ENCODE results near the gene TMEM59L.

- TF ChIP-seq, protein P1, sequence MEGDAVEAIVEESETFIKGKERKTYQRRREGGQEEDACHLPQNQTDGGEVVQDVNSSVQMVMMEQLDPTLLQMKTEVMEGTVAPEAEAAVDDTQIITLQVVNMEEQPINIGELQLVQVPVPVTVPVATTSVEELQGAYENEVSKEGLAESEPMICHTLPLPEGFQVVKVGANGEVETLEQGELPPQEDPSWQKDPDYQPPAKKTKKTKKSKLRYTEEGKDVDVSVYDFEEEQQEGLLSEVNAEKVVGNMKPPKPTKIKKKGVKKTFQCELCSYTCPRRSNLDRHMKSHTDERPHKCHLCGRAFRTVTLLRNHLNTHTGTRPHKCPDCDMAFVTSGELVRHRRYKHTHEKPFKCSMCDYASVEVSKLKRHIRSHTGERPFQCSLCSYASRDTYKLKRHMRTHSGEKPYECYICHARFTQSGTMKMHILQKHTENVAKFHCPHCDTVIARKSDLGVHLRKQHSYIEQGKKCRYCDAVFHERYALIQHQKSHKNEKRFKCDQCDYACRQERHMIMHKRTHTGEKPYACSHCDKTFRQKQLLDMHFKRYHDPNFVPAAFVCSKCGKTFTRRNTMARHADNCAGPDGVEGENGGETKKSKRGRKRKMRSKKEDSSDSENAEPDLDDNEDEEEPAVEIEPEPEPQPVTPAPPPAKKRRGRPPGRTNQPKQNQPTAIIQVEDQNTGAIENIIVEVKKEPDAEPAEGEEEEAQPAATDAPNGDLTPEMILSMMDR (IDR thresholded peaks at IDR 0.05), result no peak
- TF ChIP-seq POLR2A (IDR thresholded peaks at IDR 0.05), result no peak
Observed at GRCh38 chr19:18634612-18635297, 22.1 kb downstream of the TMEM59L start.
